Astrocyte (in vitro differentiated cells and primary cell): ENCODE results near the gene AP3B1. TPM values are rescaled to one million over a fixed set of nuclear protein-coding genes. Genes with fewer than 3 reads are reported as not detected.
"Not testable (repeated sequence)": the region's sequence is repeated elsewhere in the genome, so short reads cannot be mapped to it uniquely, and the experiment has no call there.

Source experiments
- DNase-seq: peaks from one replicate; pipeline ENCODE4 v3.0.0-alpha.2; 2010; ENCODE audit warnings: low read depth
- FAIRE-seq: peaks from 2 replicates; lab custom pipeline; 2011; peaks lifted over from hg19 to GRCh38; lab: Jason Lieb, UNC
- H2AFZ ChIP-seq: 2 replicates; pipeline ENCODE4 v1.6.0; 2012; ENCODE audit warnings: low read depth, low read length, inconsistent platforms
- H3K27ac ChIP-seq: 2 replicates; pipeline ENCODE4 v1.5.1; 2011; ENCODE audit warnings: low read depth, low read length, inconsistent platforms
- H3K27me3 ChIP-seq: 2 replicates; pipeline ENCODE4 v1.6.0; 2011; ENCODE audit warnings: low read length, inconsistent platforms; ENCODE audit not compliant: insufficient read depth
- H3K36me3 ChIP-seq: 2 replicates; pipeline ENCODE4 v1.5.1; 2011; ENCODE audit warnings: low read length, inconsistent platforms; ENCODE audit not compliant: insufficient read depth
- H3K4me1 ChIP-seq: 2 replicates; pipeline ENCODE4 v1.5.1; 2011; ENCODE audit warnings: low read length, inconsistent platforms; ENCODE audit not compliant: insufficient read depth
- H3K4me2 ChIP-seq: 2 replicates; pipeline ENCODE4 v1.6.0; 2012; ENCODE audit warnings: low read length, inconsistent platforms
- H3K4me3 ChIP-seq: 2 replicates; pipeline ENCODE4 v1.5.1; 2011; ENCODE audit warnings: low read depth, mild to moderate bottlenecking, low read length, inconsistent platforms; ENCODE audit not compliant: insufficient read depth
- H3K79me2 ChIP-seq: 2 replicates; pipeline ENCODE4 v1.6.0; 2012; ENCODE audit warnings: mild to moderate bottlenecking, low read length, inconsistent platforms; ENCODE audit not compliant: insufficient read depth
- H3K9ac ChIP-seq: 2 replicates; pipeline ENCODE4 v1.6.0; 2012; ENCODE audit warnings: mild to moderate bottlenecking, low read length, inconsistent platforms
- H3K9me3 ChIP-seq: 2 replicates; pipeline ENCODE4 v1.5.1; 2012; ENCODE audit warnings: low read depth, mild to moderate bottlenecking, low read length, inconsistent platforms; ENCODE audit not compliant: insufficient read depth
- H4K20me1 ChIP-seq: 2 replicates; pipeline ENCODE4 v1.6.0; 2012; ENCODE audit warnings: low read length, inconsistent platforms; ENCODE audit not compliant: insufficient read depth
- H3K27ac Mint-ChIP-seq: one replicate; pipeline ENCODE4 v1.8.0; 2021; ENCODE audit warnings: mild to moderate bottlenecking, mixed read lengths; ENCODE audit not compliant: unreplicated experiment
- H3K27me3 Mint-ChIP-seq: one replicate; pipeline ENCODE4 v1.8.0; 2021; ENCODE audit warnings: low read depth, mixed read lengths; ENCODE audit not compliant: unreplicated experiment
- H3K36me3 Mint-ChIP-seq: one replicate; pipeline ENCODE4 v1.8.0; 2021; ENCODE audit warnings: low read depth, mixed read lengths; ENCODE audit not compliant: unreplicated experiment
- H3K4me1 Mint-ChIP-seq: one replicate; pipeline ENCODE4 v1.8.0; 2021; ENCODE audit warnings: low read depth, mixed read lengths; ENCODE audit not compliant: unreplicated experiment
- H3K4me3 Mint-ChIP-seq: one replicate; pipeline ENCODE4 v1.8.0; 2021; ENCODE audit warnings: mild to moderate bottlenecking, moderate library complexity, mixed read lengths; ENCODE audit not compliant: unreplicated experiment
- H3K9me3 Mint-ChIP-seq: one replicate; pipeline ENCODE4 v1.8.0; 2021; ENCODE audit warnings: mild to moderate bottlenecking, mixed read lengths; ENCODE audit not compliant: unreplicated experiment
- EZH2 ChIP-seq: IDR thresholded peaks from 2 replicates; pipeline ENCODE4 v1.6.1; 2012; ENCODE audit warnings: mild to moderate bottlenecking, low read length, inconsistent platforms; ENCODE audit not compliant: insufficient read depth
- total RNA-seq: library from RNA; stranded (reverse); gene quantifications from 2 replicates; pipeline ENCODE4 v1.2.1, GENCODE V29; 2021
- TF ChIP-seq, protein P1 (sequence below): IDR thresholded peaks from 2 replicates; pipeline ENCODE4 v1.5.1; 2011; ENCODE audit warnings: low read depth, mild to moderate bottlenecking, inconsistent platforms, low read length, moderate library complexity; ENCODE audit not compliant: insufficient read depth

The AP3B1 gene
- total RNA-seq, 1 donor from 2014 or later = 64.8 TPM

DNA sequence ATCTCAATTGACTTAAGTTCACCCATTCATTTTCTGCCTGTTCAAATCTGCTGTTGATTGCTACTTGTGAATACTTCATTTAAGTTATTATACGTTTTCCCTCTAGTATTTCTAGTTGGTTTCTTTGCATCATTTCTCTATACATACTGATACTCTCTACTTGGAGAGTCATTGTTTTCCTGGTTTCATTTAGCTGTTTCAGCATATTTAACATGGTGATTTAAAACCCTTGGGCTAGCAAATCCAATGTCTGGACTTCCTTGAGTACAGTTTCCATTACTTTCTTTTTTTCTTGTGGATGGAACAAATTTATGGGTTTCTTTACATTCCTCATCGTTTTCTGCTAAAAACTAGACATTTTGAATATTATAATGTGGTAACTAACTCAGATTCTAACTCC lies 90.7 kb downstream of the AP3B1 start:
- FAIRE-seq = no peak
- Histone ChIP-seq H3K4me3 (no peak overlapping the region), H3K27me3 (no peaks in the 10 kb centered on the region), H3K9me3 (no peaks in the 10 kb centered on the region), H3K4me1 (no peaks in the 10 kb centered on the region), H3K4me2 (no peak overlapping the region), H4K20me1 (peaks cover 3% of the 10 kb centered on the region), H3K27ac (no peak overlapping the region), H2AFZ (no peak overlapping the region), H3K79me2 (no peaks in the 10 kb centered on the region), H3K36me3 (peaks cover 9% of the 10 kb centered on the region), H3K9ac (no peak overlapping the region)
- Mint-ChIP-seq H3K36me3 (peaks cover 18% of the 10 kb centered on the region), H3K9me3 (peaks cover 4% of the 10 kb centered on the region), H3K27me3 (no peaks in the 10 kb centered on the region), H3K27ac (no peak overlapping the region), H3K4me3 (no peak overlapping the region), H3K4me1 (no peaks in the 10 kb centered on the region)
- DNase-seq = no peak
- TF ChIP-seq, protein P1, sequence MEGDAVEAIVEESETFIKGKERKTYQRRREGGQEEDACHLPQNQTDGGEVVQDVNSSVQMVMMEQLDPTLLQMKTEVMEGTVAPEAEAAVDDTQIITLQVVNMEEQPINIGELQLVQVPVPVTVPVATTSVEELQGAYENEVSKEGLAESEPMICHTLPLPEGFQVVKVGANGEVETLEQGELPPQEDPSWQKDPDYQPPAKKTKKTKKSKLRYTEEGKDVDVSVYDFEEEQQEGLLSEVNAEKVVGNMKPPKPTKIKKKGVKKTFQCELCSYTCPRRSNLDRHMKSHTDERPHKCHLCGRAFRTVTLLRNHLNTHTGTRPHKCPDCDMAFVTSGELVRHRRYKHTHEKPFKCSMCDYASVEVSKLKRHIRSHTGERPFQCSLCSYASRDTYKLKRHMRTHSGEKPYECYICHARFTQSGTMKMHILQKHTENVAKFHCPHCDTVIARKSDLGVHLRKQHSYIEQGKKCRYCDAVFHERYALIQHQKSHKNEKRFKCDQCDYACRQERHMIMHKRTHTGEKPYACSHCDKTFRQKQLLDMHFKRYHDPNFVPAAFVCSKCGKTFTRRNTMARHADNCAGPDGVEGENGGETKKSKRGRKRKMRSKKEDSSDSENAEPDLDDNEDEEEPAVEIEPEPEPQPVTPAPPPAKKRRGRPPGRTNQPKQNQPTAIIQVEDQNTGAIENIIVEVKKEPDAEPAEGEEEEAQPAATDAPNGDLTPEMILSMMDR = no peak
- TF ChIP-seq EZH2 = no peak

DNA sequence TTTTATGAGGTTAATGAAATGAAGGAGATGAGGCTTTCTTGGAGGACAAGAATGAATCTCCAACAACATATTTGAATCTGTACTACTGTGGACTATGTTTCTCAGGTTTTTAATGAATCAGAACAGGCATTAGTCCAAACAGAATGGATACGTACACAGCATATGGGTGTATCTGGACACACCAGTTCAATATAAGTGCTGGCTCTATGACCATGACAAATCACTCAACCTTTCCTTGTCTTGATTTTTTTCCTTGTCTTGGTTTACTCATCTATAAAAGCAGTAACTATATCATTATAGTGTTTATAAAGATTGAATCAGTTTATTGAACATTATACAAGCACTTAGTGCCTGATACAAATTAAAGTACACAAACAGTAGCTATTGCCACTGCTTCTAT lies 104.1 kb downstream of the AP3B1 start:
- Mint-ChIP-seq H3K9me3 (no peaks in the 10 kb centered on the region), H3K4me3 (no peak overlapping the region), H3K27ac (no peak overlapping the region), H3K4me1 (no peaks in the 10 kb centered on the region), H3K36me3 (peaks cover 7% of the 10 kb centered on the region), H3K27me3 (no peaks in the 10 kb centered on the region)
- Histone ChIP-seq H3K27ac (no peak overlapping the region), H3K4me3 (no peak overlapping the region), H3K36me3 (peaks cover 2% of the 10 kb centered on the region), H3K9ac (no peak overlapping the region), H3K27me3 (no peaks in the 10 kb centered on the region), H4K20me1 (peaks cover 16% of the 10 kb centered on the region), H3K4me1 (no peaks in the 10 kb centered on the region), H3K79me2 (peaks cover 2% of the 10 kb centered on the region), H3K9me3 (peaks cover 4% of the 10 kb centered on the region), H3K4me2 (no peak overlapping the region), H2AFZ (no peak overlapping the region)
- FAIRE-seq (peak; percentile 9), DNase-seq (no peak)
- TF ChIP-seq EZH2 = no peak

DNA sequence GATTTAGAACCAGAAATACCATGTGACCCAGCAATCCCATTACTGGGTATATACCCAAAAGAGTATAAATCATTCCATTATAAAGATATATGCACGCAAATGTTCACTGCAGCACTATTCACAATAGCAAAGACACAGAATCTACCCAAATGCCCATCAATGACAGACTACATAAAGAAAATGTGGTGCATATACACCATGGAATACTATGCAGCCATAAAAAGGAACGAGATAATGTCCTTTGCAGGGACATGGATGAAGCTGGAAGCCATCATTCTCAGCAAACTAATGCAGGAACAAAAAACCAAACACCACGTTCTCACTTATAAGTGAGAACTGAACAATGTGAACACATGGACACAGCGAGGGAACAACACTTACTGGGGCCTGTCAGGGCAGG lies 105.8 kb downstream of the AP3B1 start:
- H3K27ac Mint-ChIP-seq, H3K27ac ChIP-seq, H3K9me3 Mint-ChIP-seq, H3K9me3 ChIP-seq, H3K4me1 ChIP-seq, H2AFZ ChIP-seq, DNase-seq, H3K9ac ChIP-seq, FAIRE-seq, H3K4me2 ChIP-seq, H3K4me3 Mint-ChIP-seq, H3K27me3 Mint-ChIP-seq, H3K4me3 ChIP-seq, H3K4me1 Mint-ChIP-seq, H3K36me3 Mint-ChIP-seq, H3K27me3 ChIP-seq, H3K79me2 ChIP-seq, H3K36me3 ChIP-seq: not testable (repeated sequence)
- H4K20me1 ChIP-seq = peaks cover 17% of the 10 kb centered on the region
